K562 (cell line): ENCODE results near the gene NAPB. TPM values are rescaled to one million over a fixed set of nuclear protein-coding genes. Genes with fewer than 3 reads are reported as not detected.
A peak's percentile ranks its signal among the peaks of the same experiment; 100 is the strongest.

Experiments
- ATF1 ChIP-seq, 2 experiments: fragments of 450-650 bp in 1 of 2; IDR thresholded peaks; 2 replicates each; pipeline ENCODE4 v1.6.1; 2016; ENCODE audit warnings: missing compliant biosample characterization in 1 of 2, missing genetic modification characterization in 1 of 2
- FOXJ2 ChIP-seq: fragments of 200-800 bp; sonication (Bioruptor generic); IDR thresholded peaks from 2 replicates; pipeline ENCODE4 v1.6.1; 2016; ENCODE audit warnings: missing genetic modification characterization, missing compliant biosample characterization
- GTF2A2 ChIP-seq: IDR thresholded peaks from 2 replicates; pipeline ENCODE4 v1.6.1; 2016; ENCODE audit warnings: mild to moderate bottlenecking, missing genetic modification characterization, missing compliant biosample characterization
- ILF3 ChIP-seq: fragments of 450-650 bp; IDR thresholded peaks from 2 replicates; pipeline ENCODE4 v1.6.1; 2018; ENCODE audit warnings: antibody characterized with exemption, mild to moderate bottlenecking, moderate library complexity, borderline replicate concordance
- KLF1 ChIP-seq: fragments of 450-650 bp; IDR thresholded peaks from 2 replicates; pipeline ENCODE4 v1.6.1; 2016; ENCODE audit warnings: missing genetic modification characterization, missing compliant biosample characterization
- MXI1 ChIP-seq: IDR thresholded peaks from 2 replicates; pipeline ENCODE4 v1.6.1; 2011; ENCODE audit warnings: low read depth, mild to moderate bottlenecking, improper control_type of control experiment, low read length
- NCOA2 ChIP-seq, 2 experiments: fragments of 450-650 bp; IDR thresholded peaks; 2 replicates each; pipeline ENCODE4 v1.6.1; 2018; ENCODE audit warnings: mild to moderate bottlenecking in 2 of 2, moderate library complexity in 1 of 2; ENCODE audit not compliant: partially characterized antibody in 2 of 2
- NFE2 ChIP-seq: IDR thresholded peaks from 2 replicates; pipeline ENCODE4 v1.6.1; 2014; ENCODE audit warnings: antibody characterized with exemption, low read depth
- NFIC ChIP-seq: fragments of 450-650 bp; IDR thresholded peaks from 2 replicates; pipeline ENCODE4 v1.6.1; 2017; ENCODE audit warnings: mild to moderate bottlenecking, inconsistent platforms
- NFYB ChIP-seq: IDR thresholded peaks from 2 replicates; pipeline ENCODE4 v1.6.1; 2011; ENCODE audit warnings: mild to moderate bottlenecking, moderate library complexity; ENCODE audit not compliant: insufficient read length; ENCODE audit errors: extremely low read depth
- PKNOX1 ChIP-seq: fragments of 450-650 bp; IDR thresholded peaks from 2 replicates; pipeline ENCODE4 v1.6.1; 2016
- PTBP1 ChIP-seq: fragments of 200-400 bp; formaldehyde crosslinking; IDR thresholded peaks from 2 replicates; pipeline ENCODE4 v1.6.1; 2017; ENCODE audit warnings: low read depth, low read length
- PURB ChIP-seq: sonication (generic); formaldehyde crosslinking; IDR thresholded peaks from 2 replicates; pipeline ENCODE4 v1.9.0; 2021; ENCODE audit warnings: low read depth, mild to moderate bottlenecking, missing genetic modification reagents
- RBFOX2 ChIP-seq: fragments of 200-400 bp; formaldehyde crosslinking; IDR thresholded peaks from 2 replicates; pipeline ENCODE4 v1.6.1; 2017; ENCODE audit warnings: low read depth, mild to moderate bottlenecking, low read length, moderate library complexity
- SREBF1 ChIP-seq: fragments of 150-350 bp; IDR thresholded peaks from 2 replicates; pipeline ENCODE4 v1.6.1; 2014; ENCODE audit warnings: antibody characterized with exemption, low read depth, low read length, borderline replicate concordance
- TRIM25 ChIP-seq: fragments of 450-650 bp; IDR thresholded peaks from 2 replicates; pipeline ENCODE4 v1.7.0; 2016; ENCODE audit warnings: borderline replicate concordance
- U2AF2 ChIP-seq: fragments of 200-400 bp; formaldehyde crosslinking; optimal IDR thresholded peaks from 2 replicates; pipeline ENCODE3; 2017; ENCODE audit warnings: low read depth, mild to moderate bottlenecking, low read length
- ZNF589 ChIP-seq: fragments of 200-800 bp; sonication (Bioruptor generic); IDR thresholded peaks from 2 replicates; pipeline ENCODE4 v1.6.1; 2016; ENCODE audit warnings: low read depth, missing genetic modification characterization, missing compliant biosample characterization
- ZNF609 ChIP-seq: sonication (generic); formaldehyde crosslinking; IDR thresholded peaks from 2 replicates; pipeline ENCODE4 v1.8.1; 2023; ENCODE audit warnings: missing genetic modification reagents, mild to moderate bottlenecking, borderline replicate concordance
- ZNF644 ChIP-seq: fragments of 200-800 bp; sonication (Bioruptor generic); IDR thresholded peaks from 2 replicates; pipeline ENCODE4 v1.6.1; 2016; ENCODE audit warnings: low read depth, missing genetic modification characterization, missing compliant biosample characterization
- ZNF75A ChIP-seq: fragments of 450-650 bp; formaldehyde crosslinking; IDR thresholded peaks from 2 replicates; pipeline ENCODE4 v1.4.0; 2020; ENCODE audit warnings: mild to moderate bottlenecking
- polyA plus RNA-seq, 8 experiments: library from polyadenylated mRNA; depleted of rRNA in 4 of 8; stranded (reverse) in 5 of 8; unstranded in 3 of 8; fragments of >200 nt; fragmentation: Nextera tagmentation in 2 of 8; fragmentation: Illumina TruSeq in 1 of 8; extraction: Ambion mirVana in 2 of 8; extraction: Trizol in 1 of 8; gene quantifications; 2 replicates each; pipeline versions ENCODE4 v1.2.1 to v1.2.3, GENCODE V29; 2011 to 2014; ENCODE audit warnings: inconsistent platforms in 1 of 8, missing spikeins in 1 of 8
- total RNA-seq, 7 experiments: library from RNA; depleted of rRNA in 6 of 7; stranded (reverse); fragments of >200 nt in 6 of 7; fragmentation: Illumina TruSeq in 2 of 7; extraction: Trizol in 2 of 7; gene quantifications; 2 replicates each; pipeline versions ENCODE4 v1.2.1 to v1.2.3, GENCODE V29; 2011 to 2021; ENCODE audit warnings: low replicate concordance in 1 of 7

Gene NAPB
- total and polyA plus RNA-seq, 9 of the 15 experiments (the other 6 are each of a cell fraction or from before 2014, with no cell fraction given) = 1.4 to 7.7 (median 5.2) TPM

- TF ChIP-seq ZNF609 (CRISPR knock-in tag) (no peak), NFYB (peak; percentile 71), ZNF75A (CRISPR knock-in tag) (no peak), NCOA2 (IDR thresholded peaks at IDR 0.05; ENCODE audit: partially characterized antibody in 2 of 2) (no peak), NFE2 (no peak), FOXJ2 (no peak; the same call in 1 of the 2 replicates), U2AF2 (no peak), PKNOX1 (peak; percentile 95), KLF1 (tag) (no peak), RBFOX2 (peak; percentile 88), ILF3 (no peak), SREBF1 (no peak), PURB (no peak), ATF1 (CRISPR knock-in tag; IDR thresholded peaks at IDR 0.05) (peak; percentile 83), ATF1 (tag; IDR thresholded peaks at IDR 0.05) (peak; percentile 98), NFIC (peak; percentile 83), ZNF644 (tag) (no peak; the same call in 1 of the 2 replicates), ZNF589 (CRISPR knock-in tag) (no peak; the same call in 1 of the 2 replicates), TRIM25 (no peak), PTBP1 (no peak), GTF2A2 (tag) (no peak), MXI1 (peak; percentile 79; the same call in 1 of the 2 replicates)
Measured at GRCh38 chr20:23357767-23358562, 63.3 kb downstream of the NAPB start (continued).
